Testis (tissue), 3 donors: ENCODE measurements around the gene SEC14L6. TPM values are rescaled to one million over a fixed set of nuclear protein-coding genes. Genes with fewer than 3 reads are reported as not detected.

ENCODE experiments used
- DNase-seq: peaks from one replicate; pipeline ENCODE4 v3.0.0-alpha.2; 2019
- H3K27ac ChIP-seq, 2 donors: fragments of 200-600 bp; sonication (generic); one replicate each; pipeline ENCODE4 v1.5.1; 2019
- H3K27me3 ChIP-seq: fragments of 200-600 bp; sonication (generic); one replicate; pipeline ENCODE4 v1.5.1; 2019
- H3K36me3 ChIP-seq: fragments of 200-600 bp; sonication (generic); one replicate; pipeline ENCODE4 v1.5.1; 2017; ENCODE audit warnings: low read depth; ENCODE audit errors: missing control alignments
- H3K4me1 ChIP-seq: fragments of 200-600 bp; sonication (generic); one replicate; pipeline ENCODE4 v1.5.1; 2019
- H3K4me3 ChIP-seq, 2 donors: fragments of 200-600 bp; sonication (generic); one replicate each; pipeline ENCODE4 v1.5.1; 2017 to 2019
- H3K9me3 ChIP-seq: fragments of 200-600 bp; sonication (generic); one replicate; pipeline ENCODE4 v1.5.1; 2017
- POLR2A ChIP-seq: fragments of 450-650 bp; IDR thresholded peaks from one replicate; pipeline ENCODE4 v1.6.1; 2017; ENCODE audit warnings: antibody characterized with exemption, mild to moderate bottlenecking, moderate library complexity
- WGBS, 2 donors: methylation state at CpG; one replicate each; pipeline ENCODE4 v1.1.5; 2018; 5-methylcytosine and 5-hydroxymethylcytosine counted together
- intact Hi-C: fragments of 100-400 bp; cut with DNase I; formaldehyde crosslinking; loops from one replicate; pipeline ENCODE4 v1.15.1; 2023; ENCODE audit warnings: low total_unique reads
- polyA plus RNA-seq: library from polyadenylated mRNA; stranded (reverse); fragments of 350-450 nt; fragmentation: Illumina TruSeq; extraction: RNeasy Lipid Tissue Mini Kit (QIAGEN cat#74804); gene quantifications from one replicate; pipeline ENCODE4 v1.2.3, GENCODE V29; 2014; ENCODE audit warnings: low read depth, low replicate concordance; ENCODE audit not compliant: insufficient read depth
- total RNA-seq, 2 donors: library from RNA; depleted of rRNA; stranded (reverse); fragments of >200 nt; gene quantifications; one replicate each; pipeline ENCODE4 v1.2.3, GENCODE V29; 2016
- TF ChIP-seq, protein P1 (sequence below), 3 experiments: fragments of 450-650 bp in 2 of 3; fragments of 200-600 bp in 1 of 3; sonication (generic) in 1 of 3; IDR thresholded peaks; one replicate each; pipeline ENCODE4 v1.5.1; 2016 to 2019; ENCODE audit warnings: antibody characterized with exemption in 3 of 3, mild to moderate bottlenecking in 2 of 3, moderate library complexity in 1 of 3

Gene SEC14L6
- total and polyA plus RNA-seq, 3 donors from 2014 or later = 12.3 to 28.2 (median 17.0) TPM

DNA sequence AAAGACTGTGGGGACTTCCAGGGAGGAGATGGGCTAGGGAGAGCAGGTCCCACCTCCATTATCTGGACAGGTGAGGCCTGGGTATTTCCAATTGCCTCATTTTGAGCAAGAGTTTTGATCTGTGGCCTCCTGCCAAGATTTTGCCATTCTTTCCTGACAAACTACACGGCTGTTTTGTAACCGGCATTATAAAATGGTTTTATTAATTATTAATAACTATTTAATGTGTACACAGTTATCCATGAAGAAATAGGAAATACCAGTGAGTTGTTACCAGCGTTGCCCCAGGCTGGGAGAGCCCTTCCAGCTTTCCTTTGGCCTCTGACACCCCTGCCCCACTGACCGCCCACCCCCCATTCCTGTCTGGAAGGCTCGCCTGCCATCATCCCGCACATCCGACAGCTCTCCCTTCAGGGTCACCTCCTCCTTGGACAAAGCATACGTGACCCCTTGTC is 59.9 kb downstream of the SEC14L6 start:
- no peak for TF ChIP-seq POLR2A
- TF ChIP-seq, protein P1, sequence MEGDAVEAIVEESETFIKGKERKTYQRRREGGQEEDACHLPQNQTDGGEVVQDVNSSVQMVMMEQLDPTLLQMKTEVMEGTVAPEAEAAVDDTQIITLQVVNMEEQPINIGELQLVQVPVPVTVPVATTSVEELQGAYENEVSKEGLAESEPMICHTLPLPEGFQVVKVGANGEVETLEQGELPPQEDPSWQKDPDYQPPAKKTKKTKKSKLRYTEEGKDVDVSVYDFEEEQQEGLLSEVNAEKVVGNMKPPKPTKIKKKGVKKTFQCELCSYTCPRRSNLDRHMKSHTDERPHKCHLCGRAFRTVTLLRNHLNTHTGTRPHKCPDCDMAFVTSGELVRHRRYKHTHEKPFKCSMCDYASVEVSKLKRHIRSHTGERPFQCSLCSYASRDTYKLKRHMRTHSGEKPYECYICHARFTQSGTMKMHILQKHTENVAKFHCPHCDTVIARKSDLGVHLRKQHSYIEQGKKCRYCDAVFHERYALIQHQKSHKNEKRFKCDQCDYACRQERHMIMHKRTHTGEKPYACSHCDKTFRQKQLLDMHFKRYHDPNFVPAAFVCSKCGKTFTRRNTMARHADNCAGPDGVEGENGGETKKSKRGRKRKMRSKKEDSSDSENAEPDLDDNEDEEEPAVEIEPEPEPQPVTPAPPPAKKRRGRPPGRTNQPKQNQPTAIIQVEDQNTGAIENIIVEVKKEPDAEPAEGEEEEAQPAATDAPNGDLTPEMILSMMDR (IDR thresholded peaks at IDR 0.05) = no peak
- no peak for DNase-seq
- intact Hi-C loops = no loop called here

DNA sequence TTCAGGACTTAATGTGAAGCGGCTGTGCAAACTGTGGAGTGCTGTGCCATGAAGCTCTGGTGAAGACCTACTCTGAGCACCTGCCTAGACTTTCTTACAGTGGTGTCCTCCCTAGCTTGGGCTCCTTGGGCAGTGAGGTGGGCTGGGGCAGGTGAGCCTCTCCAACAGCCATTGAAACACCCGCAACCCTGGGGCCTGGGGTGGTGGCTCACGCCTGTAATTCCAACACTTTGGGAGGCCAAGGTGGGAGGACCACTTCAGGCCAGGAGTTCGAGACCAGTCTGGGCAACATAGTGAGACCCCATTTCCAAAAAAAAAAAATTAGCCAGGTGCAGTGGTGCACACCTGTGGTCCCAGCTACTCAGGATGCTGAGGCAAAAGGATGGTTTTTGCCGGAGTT is 60.4 kb downstream of the SEC14L6 start:
- 96% methylated on average over 2 to 5 of the region's 5 CpGs for WGBS, 2 donors
- H3K27me3 ChIP-seq = no peaks in the 10 kb centered on the region

More for the DNA sequence above, 59.9 kb downstream of the SEC14L6 start:
- Histone ChIP-seq H3K4me3 (no peak overlapping the region), H3K27ac (no peak overlapping the region), H3K9me3 (no peaks in the 10 kb centered on the region), H3K27me3 (no peaks in the 10 kb centered on the region), H3K36me3 (no peaks in the 10 kb centered on the region), H3K4me1 (no peaks in the 10 kb centered on the region)
- WGBS, 2 donors = 78 to 84% methylated on average over 8 of the region's 8 CpGs

DNA sequence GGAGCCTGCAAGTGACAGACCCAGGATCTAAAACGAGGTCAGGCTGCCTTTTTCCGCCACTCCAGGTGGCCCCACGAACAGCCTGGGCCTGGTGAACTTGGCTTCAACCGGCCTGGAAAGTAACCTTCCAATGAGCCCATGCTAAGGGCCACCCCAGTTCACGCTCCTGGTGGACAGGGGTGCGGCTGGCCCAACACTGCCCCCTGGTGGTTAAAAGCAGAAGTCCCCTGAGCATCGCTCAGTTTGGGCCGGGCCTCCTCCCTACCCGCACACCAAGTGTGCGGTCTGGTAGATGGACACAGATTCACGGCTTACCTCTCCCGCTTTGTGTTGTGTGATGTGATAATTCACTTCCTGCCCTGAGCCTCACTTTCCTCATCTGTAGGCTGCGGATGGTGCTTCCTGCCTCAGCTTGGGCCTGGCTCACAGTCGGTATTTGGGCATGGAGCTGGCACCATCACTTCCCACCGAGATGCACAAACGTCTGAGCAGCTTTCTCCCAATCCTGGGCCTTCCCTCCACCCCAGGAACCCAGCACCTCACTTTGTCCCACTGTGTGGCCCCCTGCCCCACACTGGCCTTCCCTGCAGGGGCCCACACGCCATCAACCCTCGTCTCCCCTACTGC is 61.1 kb downstream of the SEC14L6 start:
- H3K9me3 ChIP-seq = no peaks in the 10 kb centered on the region
- no peaks in the 10 kb centered on the region for H3K4me1 ChIP-seq
- no peaks in the 10 kb centered on the region for H3K36me3 ChIP-seq
- no peaks in the 10 kb centered on the region for H3K27me3 ChIP-seq
- 42 to 55% methylated on average over 18 of the region's 18 CpGs for WGBS, 2 donors
- intact Hi-C loops = no loop called here
- H3K27ac ChIP-seq = no peak overlapping the region
- TF ChIP-seq, protein P1 (IDR thresholded peaks at IDR 0.05) = peak; percentile 88 to 98 (median 91)
- TF ChIP-seq POLR2A = no peak
- H3K4me3 ChIP-seq = no peak overlapping the region
- DNase-seq = peak; percentile 73

More for the DNA sequence above, 60.4 kb downstream of the SEC14L6 start:
- TF ChIP-seq POLR2A = no peak
- TF ChIP-seq, protein P1 (IDR thresholded peaks at IDR 0.05) = no peak
- Histone ChIP-seq H3K4me3 (no peak overlapping the region), H3K27ac (no peak overlapping the region), H3K4me1 (no peaks in the 10 kb centered on the region), H3K9me3 (no peaks in the 10 kb centered on the region), H3K36me3 (no peaks in the 10 kb centered on the region)
- no peak for DNase-seq
- intact Hi-C loops = no loop called here

- Histone ChIP-seq H3K4me1 (no peaks in the 10 kb centered on the region), H3K36me3 (no peaks in the 10 kb centered on the region), H3K27me3 (no peaks in the 10 kb centered on the region), H3K4me3 (no peak overlapping the region), H3K9me3 (no peaks in the 10 kb centered on the region), H3K27ac (no peak overlapping the region)
- TF ChIP-seq, protein P1 (IDR thresholded peaks at IDR 0.05) = no peak
- TF ChIP-seq POLR2A = no peak
- WGBS, 2 donors = 92 to 100% methylated on average over 1 of the region's 1 CpG
- intact Hi-C loops = no loop called here
- DNase-seq = no peak
Measured at GRCh38 chr22:30483169-30483568, 63.4 kb downstream of the SEC14L6 start.

GRCh38 chr22:30481711-30482110 is 64.8 kb downstream of the SEC14L6 start:
- Histone ChIP-seq H3K36me3 (no peaks in the 10 kb centered on the region), H3K9me3 (no peaks in the 10 kb centered on the region), H3K4me1 (no peaks in the 10 kb centered on the region), H3K27me3 (no peaks in the 10 kb centered on the region), H3K27ac (no peak overlapping the region), H3K4me3 (no peak overlapping the region)
- TF ChIP-seq, protein P1 (IDR thresholded peaks at IDR 0.05) = no peak
- no peak for TF ChIP-seq POLR2A
- DNase-seq = no peak
- intact Hi-C loops = no loop called here
- 94 to 96% methylated on average over 4 to 5 of the region's 5 CpGs for WGBS, 2 donors
